ENCODE measurements around the gene SMAD6. TPM values are rescaled to one million over a fixed set of nuclear protein-coding genes. Genes with fewer than 3 reads are reported as not detected.

The SMAD6 gene
- total RNA-seq, 2 donors from 2014 or later: 14.8 to 51.2 TPM

GRCh38 chr15:66824424-66824823, 122.4 kb downstream of the SMAD6 start:
- H3K27ac ChIP-seq: no peak overlapping the region
- TF ChIP-seq CTCF (IDR thresholded peaks at IDR 0.05): no peak
- TF ChIP-seq POLR2A (IDR thresholded peaks at IDR 0.05): no peak
- no peak for TF ChIP-seq POLR2AphosphoS5 (IDR thresholded peaks at IDR 0.05)
- 100% methylated on average over 3 of the region's 3 CpGs for WGBS
- H3K36me3 ChIP-seq: no peaks in the 10 kb centered on the region
- no peak overlapping the region for H3K4me3 ChIP-seq
- DNase-seq (ENCODE audit: low spot score): no peak
- H3K9me3 ChIP-seq: no peaks in the 10 kb centered on the region
- H3K4me1 ChIP-seq (replicated peaks): no peaks in the 10 kb centered on the region
- no peaks in the 10 kb centered on the region for H3K27me3 ChIP-seq (replicated peaks; ENCODE audit: insufficient read depth)
- intact Hi-C loops (cut with DNase I): no loop called here

DNA sequence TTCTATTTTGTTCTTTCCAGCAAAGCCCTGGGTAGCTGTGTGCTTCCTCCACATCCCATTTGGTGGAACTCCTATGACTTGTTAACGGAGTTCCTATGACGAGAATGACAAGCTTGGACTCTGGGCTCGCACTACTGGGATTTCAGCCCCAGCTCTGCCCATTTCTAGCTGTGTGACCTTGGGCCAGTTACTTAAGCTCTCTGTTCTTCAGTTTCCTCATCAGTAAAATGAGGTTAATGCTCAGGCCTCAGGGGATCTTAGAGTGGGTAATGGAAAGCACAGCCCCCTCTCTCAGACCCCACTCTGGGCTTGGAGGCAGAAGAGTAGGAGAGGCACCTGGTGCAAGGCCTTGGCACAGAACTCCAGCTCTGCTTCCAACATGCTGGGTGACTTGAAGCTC, 123.1 kb downstream of the SMAD6 start:
- no peak overlapping the region for H3K4me3 ChIP-seq
- H3K27me3 ChIP-seq (replicated peaks; ENCODE audit: insufficient read depth): no peaks in the 10 kb centered on the region
- H3K27ac ChIP-seq: no peak overlapping the region
- TF ChIP-seq CTCF (IDR thresholded peaks at IDR 0.05) (no peak), POLR2AphosphoS5 (IDR thresholded peaks at IDR 0.05) (no peak), POLR2A (IDR thresholded peaks at IDR 0.05) (no peak)
- no peaks in the 10 kb centered on the region for H3K9me3 ChIP-seq
- H3K4me1 ChIP-seq (replicated peaks): no peaks in the 10 kb centered on the region
- 96% methylated on average over 3 of the region's 3 CpGs for WGBS
- H3K36me3 ChIP-seq: no peaks in the 10 kb centered on the region
- no peak for DNase-seq (ENCODE audit: low spot score)
- intact Hi-C loops (cut with DNase I): no loop called here

- TF ChIP-seq POLR2AphosphoS5 (IDR thresholded peaks at IDR 0.05) (no peak), POLR2A (IDR thresholded peaks at IDR 0.05) (no peak), CTCF (IDR thresholded peaks at IDR 0.05) (no peak)
- Histone ChIP-seq H3K36me3 (no peaks in the 10 kb centered on the region), H3K27me3 (replicated peaks; ENCODE audit: insufficient read depth) (no peaks in the 10 kb centered on the region), H3K27ac (no peak overlapping the region), H3K4me3 (no peak overlapping the region), H3K9me3 (no peaks in the 10 kb centered on the region), H3K4me1 (replicated peaks) (no peaks in the 10 kb centered on the region)
- DNase-seq (ENCODE audit: low spot score): no peak
- 85% methylated on average over 6 of the region's 7 CpGs for WGBS
- intact Hi-C loops (cut with DNase I): no loop called here
Measured at GRCh38 chr15:66825731-66826130, 123.7 kb downstream of the SMAD6 start.

DNA sequence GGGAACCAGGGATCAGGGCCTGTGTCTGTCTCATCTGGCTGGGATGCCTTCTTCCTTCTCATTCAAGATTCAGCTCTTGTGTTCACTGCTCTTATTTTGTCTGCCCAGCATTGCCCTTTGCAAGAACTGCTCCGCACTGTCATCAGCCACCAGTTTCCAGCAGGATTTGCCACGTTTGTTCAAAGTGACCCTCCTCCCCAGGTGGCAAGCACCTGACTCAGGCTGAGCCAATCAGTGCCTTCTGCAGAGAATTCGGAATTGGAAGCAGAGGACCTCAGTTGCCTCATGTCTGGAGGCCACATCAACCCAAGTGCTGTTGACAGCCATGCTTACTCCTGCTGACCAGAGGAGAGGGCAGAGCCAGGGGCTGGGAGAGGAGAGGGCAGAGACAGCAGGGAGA, 124.5 kb downstream of the SMAD6 start:
- H3K9me3 ChIP-seq: no peaks in the 10 kb centered on the region
- TF ChIP-seq POLR2AphosphoS5 (IDR thresholded peaks at IDR 0.05): no peak
- no peaks in the 10 kb centered on the region for H3K4me1 ChIP-seq (replicated peaks)
- H3K4me3 ChIP-seq: no peak overlapping the region
- intact Hi-C loops (cut with DNase I): no loop called here
- no peaks in the 10 kb centered on the region for H3K36me3 ChIP-seq
- WGBS: 94% methylated on average over 3 of the region's 3 CpGs
- no peak for DNase-seq (ENCODE audit: low spot score)
- H3K27me3 ChIP-seq (replicated peaks; ENCODE audit: insufficient read depth): no peaks in the 10 kb centered on the region
- no peak overlapping the region for H3K27ac ChIP-seq

GRCh38 chr15:66827039-66827697, 125.1 kb downstream of the SMAD6 start:
- no peak for TF ChIP-seq POLR2A (IDR thresholded peaks at IDR 0.05)
- TF ChIP-seq CTCF (IDR thresholded peaks at IDR 0.05): no peak
- no peak for TF ChIP-seq POLR2AphosphoS5 (IDR thresholded peaks at IDR 0.05)
- intact Hi-C loops (cut with DNase I): no loop called here
- no peak overlapping the region for H3K27ac ChIP-seq
- H3K36me3 ChIP-seq: no peaks in the 10 kb centered on the region
- no peak for DNase-seq (ENCODE audit: low spot score)
- H3K9me3 ChIP-seq: no peaks in the 10 kb centered on the region
- no peak overlapping the region for H3K4me3 ChIP-seq
- WGBS: 88% methylated on average over 8 of the region's 8 CpGs
- no peaks in the 10 kb centered on the region for H3K27me3 ChIP-seq (replicated peaks; ENCODE audit: insufficient read depth)
- H3K4me1 ChIP-seq (replicated peaks): no peaks in the 10 kb centered on the region

All from prostate gland (tissue), 2 donors.